ENCODE measurements around the gene BMPR1B.
A peak's percentile ranks its signal among the peaks of the same experiment; 100 is the strongest.

Gene BMPR1B

GRCh38 chr4:95107635-95108034, 349.9 kb downstream of the BMPR1B start:
- no peak overlapping the region for H3K27ac ChIP-seq (ENCODE audit: low read length)
- DNase-seq (no peak), ATAC-seq (ENCODE audit: insufficient read depth, low read depth) (no peak)
- no peak overlapping the region for H3K4me3 ChIP-seq (ENCODE audit: low read depth in 1 of 2, low read length in 2 of 2)
- H3K9me3 ChIP-seq (ENCODE audit: insufficient read depth, low read length, severe bottlenecking) = no peaks in the 10 kb centered on the region
- H4K20me1 ChIP-seq (ENCODE audit: insufficient read depth, low read length) = no peaks in the 10 kb centered on the region
- no peak overlapping the region for H2AFZ ChIP-seq (ENCODE audit: low read depth, low read length)
- no peak overlapping the region for H3K4me2 ChIP-seq (ENCODE audit: insufficient read depth, low read length)
- no peaks in the 10 kb centered on the region for H3K27me3 ChIP-seq (ENCODE audit: insufficient read depth, low read length, poor library complexity)
- H3K79me2 ChIP-seq (ENCODE audit: insufficient read depth, low read length) = peaks cover 66% of the 10 kb centered on the region
- no peaks in the 10 kb centered on the region for H3K4me1 ChIP-seq (ENCODE audit: insufficient read depth, low read length)
- H3K36me3 ChIP-seq (ENCODE audit: insufficient read depth, low read length) = peaks cover 79% of the 10 kb centered on the region
- H3K9ac ChIP-seq (ENCODE audit: low read depth, low read length) = no peak overlapping the region
- no peak for TF ChIP-seq CTCF (IDR thresholded peaks at IDR 0.05; ENCODE audit: borderline replicate concordance, extremely low read depth, low read length, poor library complexity, severe bottlenecking)
- no peak for TF ChIP-seq EZH2 (IDR thresholded peaks at IDR 0.05; ENCODE audit: borderline replicate concordance, low read depth, low read length, severe bottlenecking)

GRCh38 chr4:95108883-95109421, 351.2 kb downstream of the BMPR1B start:
- Histone ChIP-seq H3K27ac (ENCODE audit: low read length) (no peak overlapping the region; the same call in 1 of the 2 replicates), H2AFZ (ENCODE audit: low read depth, low read length) (no peak overlapping the region), H3K9ac (ENCODE audit: low read depth, low read length) (no peak overlapping the region), H3K4me3 (ENCODE audit: low read depth in 1 of 2, low read length in 2 of 2) (no peak overlapping the region), H3K9me3 (ENCODE audit: insufficient read depth, low read length, severe bottlenecking) (no peaks in the 10 kb centered on the region), H3K4me2 (ENCODE audit: insufficient read depth, low read length) (no peak overlapping the region), H3K27me3 (ENCODE audit: insufficient read depth, low read length, poor library complexity) (no peaks in the 10 kb centered on the region), H3K79me2 (ENCODE audit: insufficient read depth, low read length) (peaks cover 58% of the 10 kb centered on the region), H3K4me1 (ENCODE audit: insufficient read depth, low read length) (no peaks in the 10 kb centered on the region), H4K20me1 (ENCODE audit: insufficient read depth, low read length) (peaks cover 3% of the 10 kb centered on the region; the same call in 1 of the 2 replicates), H3K36me3 (ENCODE audit: insufficient read depth, low read length) (peaks cover 89% of the 10 kb centered on the region)
- DNase-seq (no peak), ATAC-seq (ENCODE audit: insufficient read depth, low read depth) (0 out of 3 replicates have a peak, but pooled peaks have one; percentile 40)
- TF ChIP-seq CTCF (IDR thresholded peaks at IDR 0.05; ENCODE audit: borderline replicate concordance, extremely low read depth, low read length, poor library complexity, severe bottlenecking) (no peak), EZH2 (IDR thresholded peaks at IDR 0.05; ENCODE audit: borderline replicate concordance, low read depth, low read length, severe bottlenecking) (no peak)

- Histone ChIP-seq H3K79me2 (ENCODE audit: insufficient read depth, low read length) (peaks cover 15% of the 10 kb centered on the region), H3K36me3 (ENCODE audit: insufficient read depth, low read length) (peaks cover 88% of the 10 kb centered on the region), H2AFZ (ENCODE audit: low read depth, low read length) (no peak overlapping the region), H3K27ac (ENCODE audit: low read length) (no peak overlapping the region), H3K27me3 (ENCODE audit: insufficient read depth, low read length, poor library complexity) (no peaks in the 10 kb centered on the region), H3K4me3 (ENCODE audit: low read depth in 1 of 2, low read length in 2 of 2) (no peak overlapping the region), H3K4me1 (ENCODE audit: insufficient read depth, low read length) (no peaks in the 10 kb centered on the region), H4K20me1 (ENCODE audit: insufficient read depth, low read length) (peaks cover 3% of the 10 kb centered on the region; the same call in 1 of the 2 replicates), H3K9me3 (ENCODE audit: insufficient read depth, low read length, severe bottlenecking) (no peaks in the 10 kb centered on the region), H3K9ac (ENCODE audit: low read depth, low read length) (no peak overlapping the region), H3K4me2 (ENCODE audit: insufficient read depth, low read length) (no peak overlapping the region)
- DNase-seq (no peak), ATAC-seq (ENCODE audit: insufficient read depth, low read depth) (no peak)
- TF ChIP-seq CTCF (IDR thresholded peaks at IDR 0.05; ENCODE audit: borderline replicate concordance, extremely low read depth, low read length, poor library complexity, severe bottlenecking) (no peak), EZH2 (IDR thresholded peaks at IDR 0.05; ENCODE audit: borderline replicate concordance, low read depth, low read length, severe bottlenecking) (no peak)
Observed at GRCh38 chr4:95114521-95114920, 356.8 kb downstream of the BMPR1B start.

All from DND-41 (cell line).